ENCODE data around the gene ATP5F1D.

ATP5F1D gene

GRCh38 chr19:1259876-1260748, 18.6 kb downstream of the ATP5F1D start:
- DNase-seq: no peak

DNA sequence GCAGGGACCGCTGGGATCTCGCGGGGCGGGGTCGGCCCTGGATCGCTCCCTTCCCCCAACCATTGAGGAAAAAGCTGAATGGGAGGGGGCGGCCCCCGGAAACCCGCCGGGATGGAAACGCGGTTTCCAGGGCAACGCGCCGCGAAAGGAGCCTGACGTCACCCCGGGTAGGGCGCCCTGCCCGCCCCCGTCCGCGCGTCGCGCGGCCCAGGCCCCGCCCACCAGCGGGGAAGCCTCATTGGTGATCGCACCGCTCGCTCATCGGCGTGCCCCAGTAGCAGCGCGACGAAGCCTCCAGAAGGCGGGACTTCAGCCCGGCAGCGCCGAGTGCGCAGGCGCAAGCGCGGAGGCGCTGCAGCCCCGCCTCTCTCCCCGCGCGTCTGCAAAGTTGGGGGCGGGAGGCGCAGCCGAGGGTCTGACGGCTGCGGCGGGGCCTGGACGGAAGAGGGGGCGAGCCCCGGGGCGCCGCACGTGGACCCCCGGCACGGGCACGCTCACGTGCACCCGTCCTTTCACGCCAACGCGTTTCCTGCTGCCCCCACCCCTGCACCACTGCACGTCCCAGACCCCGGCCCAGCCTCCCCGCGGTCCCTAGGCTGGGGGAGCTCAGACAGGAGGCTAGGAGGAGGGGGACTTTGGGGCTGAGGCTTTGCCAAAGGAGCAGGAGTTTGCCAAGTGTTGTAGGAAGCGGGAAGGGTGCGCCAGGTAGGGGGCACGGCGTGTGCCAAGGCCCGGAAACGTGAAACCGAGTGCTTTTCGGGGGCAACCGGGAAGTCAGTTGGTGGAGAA, 19.4 kb downstream of the ATP5F1D start:
- DNase-seq: peak; percentile 98

DNA sequence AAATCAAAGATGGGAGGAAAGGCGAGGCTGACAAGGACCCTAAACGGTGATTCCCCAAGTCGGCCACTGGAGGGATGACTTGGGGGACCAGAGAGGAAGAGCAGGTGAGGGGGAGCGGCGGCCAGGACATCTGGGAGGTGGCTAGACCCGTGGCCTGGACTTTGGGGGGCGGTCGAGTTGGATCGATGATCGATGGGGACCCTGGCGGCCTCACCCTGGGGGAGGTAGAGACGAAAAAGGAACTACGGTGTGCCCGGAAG, 19.9 kb downstream of the ATP5F1D start:
- DNase-seq: no peak

GRCh38 chr19:1261798-1262622, 20.5 kb downstream of the ATP5F1D start:
- DNase-seq: no peak

- no peak for DNase-seq
Measured at GRCh38 chr19:1262623-1263123, 21.1 kb downstream of the ATP5F1D start.

- DNase-seq: no peak
Measured at GRCh38 chr19:1263188-1263587, 21.6 kb downstream of the ATP5F1D start.

DNA sequence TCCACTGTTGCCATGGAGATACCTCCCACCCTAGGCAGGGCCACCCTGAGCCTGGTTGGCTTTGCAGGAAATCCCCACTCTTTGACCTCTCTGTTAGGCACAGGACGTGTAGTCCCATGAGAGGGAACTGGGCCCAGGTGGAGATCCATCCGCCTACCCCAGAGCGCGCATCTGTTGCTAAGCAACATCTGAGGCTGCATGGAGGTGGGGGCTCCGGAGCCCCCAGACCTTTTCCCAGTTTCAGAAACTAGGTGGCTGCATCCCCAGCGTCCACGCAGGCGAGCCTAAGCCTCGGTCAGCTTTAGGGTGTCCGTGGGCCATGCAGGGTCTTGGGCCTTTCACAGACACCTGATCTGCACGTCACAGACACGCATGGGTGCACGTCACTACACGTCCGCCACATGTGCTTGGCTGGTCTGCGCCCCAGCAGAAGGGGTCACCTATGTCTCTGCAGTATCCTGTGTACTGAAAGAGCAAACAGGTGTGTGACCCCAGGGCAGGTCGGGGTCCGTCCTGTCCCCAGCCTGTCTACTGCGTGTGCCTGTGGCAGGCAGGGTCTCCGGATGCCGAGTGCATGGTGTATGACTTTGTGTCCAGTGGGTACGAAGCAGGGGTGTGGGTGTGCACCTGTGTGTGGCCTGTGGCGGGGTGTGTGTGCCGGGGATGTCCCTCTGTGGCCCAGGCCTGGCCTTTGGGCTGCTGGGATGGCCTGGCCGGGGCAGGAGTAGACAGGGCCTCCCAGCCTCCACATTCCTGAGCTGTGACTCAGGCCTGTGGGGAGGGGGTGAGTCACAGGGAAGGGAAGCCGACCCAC, 23.5 kb downstream of the ATP5F1D start:
- no peak for DNase-seq

- DNase-seq: peak; percentile 80
Measured at GRCh38 chr19:1265615-1266128, 24.1 kb downstream of the ATP5F1D start.

GRCh38 chr19:1266129-1266915, 24.8 kb downstream of the ATP5F1D start:
- DNase-seq: peak; percentile 94

- peak; percentile 91 for DNase-seq
Measured at GRCh38 chr19:1266916-1267476, 25.4 kb downstream of the ATP5F1D start.

- DNase-seq: no peak
Measured at GRCh38 chr19:1267477-1268225, 26.1 kb downstream of the ATP5F1D start.

- DNase-seq: no peak
Measured at GRCh38 chr19:1268226-1269064, 26.9 kb downstream of the ATP5F1D start.

DNA sequence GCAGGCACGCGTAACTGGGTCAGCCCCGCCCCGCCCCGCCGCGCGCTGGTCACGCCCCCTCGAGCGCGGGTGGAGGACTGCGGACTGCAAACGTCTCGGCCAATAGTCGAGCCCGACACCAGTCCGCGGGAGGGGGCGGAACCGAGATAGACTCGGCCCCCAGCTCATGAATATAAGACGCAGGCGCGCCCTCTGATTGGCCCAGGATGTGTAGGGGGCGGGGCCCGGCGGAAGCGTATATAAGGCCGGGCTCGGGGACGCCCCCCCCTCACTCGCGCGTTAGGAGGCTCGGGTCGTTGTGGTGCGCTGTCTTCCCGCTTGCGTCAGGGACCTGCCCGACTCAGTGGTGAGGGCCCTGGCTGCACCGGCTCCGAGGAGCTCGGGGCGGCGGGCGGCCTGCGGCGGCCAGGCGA, 27.5 kb downstream of the ATP5F1D start, which contains the start of gene CIRBP:
CIRBP (plus strand) TSS at position 268 of the 413 bp plus-strand sequence. CDS start 1,602 bp downstream, outside the sequence.
- peak; percentile 99 for DNase-seq

DNA sequence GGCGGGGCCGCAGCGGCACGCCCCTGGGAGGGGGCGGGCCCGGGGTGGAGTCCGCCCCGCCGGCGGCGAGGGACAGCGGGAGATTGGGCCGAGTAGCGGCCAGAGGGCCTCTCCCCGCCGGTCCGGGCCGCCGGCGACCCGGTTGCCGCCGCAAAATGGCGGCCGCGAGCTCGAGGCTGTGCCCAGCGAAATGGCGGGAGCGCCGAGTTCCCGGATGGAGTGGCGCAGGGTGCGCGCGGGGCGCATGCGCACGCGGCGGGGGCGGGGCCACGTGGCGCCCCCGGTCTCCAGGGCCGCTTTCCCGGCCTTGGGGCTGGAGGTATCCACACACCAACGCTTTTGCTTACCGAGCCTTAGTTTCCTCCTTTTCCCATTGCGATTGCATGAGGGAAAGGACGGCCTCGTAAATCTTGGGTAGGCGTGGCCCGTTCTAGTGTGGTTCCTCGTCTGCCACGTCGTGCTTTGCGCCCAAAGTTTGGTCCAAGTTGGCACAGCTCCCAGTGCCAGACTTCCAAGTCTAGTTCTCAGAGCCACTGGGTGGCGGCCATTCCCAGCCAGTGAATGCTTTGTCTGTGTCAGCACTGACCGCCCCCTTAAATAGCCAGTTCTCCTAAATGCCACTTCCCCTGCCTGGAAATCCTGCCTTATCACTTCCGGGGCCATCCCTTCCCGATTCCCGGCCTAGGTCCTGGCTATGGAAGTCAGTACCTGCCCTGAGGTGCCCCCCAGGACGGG, 28.1 kb downstream of the ATP5F1D start:
- DNase-seq: peak; percentile 95

- DNase-seq: no peak
Measured at GRCh38 chr19:1270213-1270853, 28.8 kb downstream of the ATP5F1D start.

GRCh38 chr19:1270854-1271527, 29.4 kb downstream of the ATP5F1D start:
- no peak for DNase-seq

Measured in activated CD8-positive, alpha-beta memory T cell treated with anti-CD3 and anti-CD28 coated beads for 24 hours (primary cell).